ENCODE data around the gene HSPA12B.

The HSPA12B gene

DNA sequence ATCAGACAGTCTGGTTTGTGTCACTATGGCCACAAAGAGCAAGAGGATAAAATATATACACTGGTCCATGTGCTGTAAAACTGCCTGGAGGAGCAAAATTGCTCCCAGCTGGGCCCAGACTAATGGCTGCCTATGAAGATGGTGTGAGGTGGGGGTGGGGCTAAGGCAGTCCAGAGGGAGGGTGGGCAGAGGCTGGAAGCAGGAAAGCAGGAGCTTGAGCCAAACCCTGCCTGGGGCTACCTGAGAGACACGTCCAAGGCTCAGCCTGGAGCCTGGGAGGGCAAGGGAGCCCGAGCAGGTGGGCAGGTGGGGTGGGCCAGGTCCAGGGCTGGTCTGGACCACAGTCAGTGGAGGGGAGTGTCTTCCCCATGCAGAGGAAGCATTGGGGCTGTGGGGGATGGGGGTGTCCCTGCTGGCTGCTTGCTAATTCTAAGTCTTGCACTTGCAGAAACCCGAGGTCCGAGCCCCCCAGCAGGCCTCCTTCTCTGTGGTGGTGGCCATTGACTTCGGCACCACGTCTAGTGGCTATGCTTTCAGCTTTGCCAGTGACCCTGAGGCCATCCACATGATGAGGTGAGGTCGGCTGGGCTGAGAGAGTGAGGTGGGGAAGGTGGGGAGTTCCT is 9.5 kb downstream of the HSPA12B start:
- H3K36me3 Mint-ChIP-seq: no peaks in the 10 kb centered on the region
- no peak for DNase-seq (ENCODE audit: low spot score in 2 of 2)
- peaks cover 9% of the 10 kb centered on the region for H3K4me1 Mint-ChIP-seq
- peaks cover 24% of the 10 kb centered on the region for H3K27me3 Mint-ChIP-seq
- H3K4me3 Mint-ChIP-seq: no peak overlapping the region
- H3K27ac Mint-ChIP-seq: no peak overlapping the region
- no peaks in the 10 kb centered on the region for H3K9me3 Mint-ChIP-seq
- no peak for ATAC-seq (ENCODE audit: low read depth)

DNA sequence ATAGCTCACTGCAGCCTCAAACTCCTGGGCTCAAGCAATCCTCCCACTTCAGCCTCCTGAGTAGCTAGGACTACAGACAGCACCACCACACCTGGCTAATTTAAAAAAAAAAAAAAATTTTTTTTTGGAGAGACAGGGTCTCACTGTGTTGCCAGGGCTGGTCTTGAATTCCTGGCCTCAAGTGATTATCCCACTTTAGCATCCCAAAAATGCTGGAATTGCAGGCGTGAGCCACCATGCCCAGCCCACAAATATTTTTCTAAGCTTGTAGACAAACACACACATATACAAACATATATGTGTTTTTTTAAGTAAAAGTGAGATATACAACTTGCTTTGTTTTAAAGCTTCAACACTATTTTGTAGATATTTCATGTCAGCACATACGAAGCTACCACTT is 10.8 kb downstream of the HSPA12B start:
- Mint-ChIP-seq H3K36me3 (no peaks in the 10 kb centered on the region), H3K27me3 (peaks cover 21% of the 10 kb centered on the region), H3K9me3 (no peaks in the 10 kb centered on the region), H3K4me1 (peaks cover 9% of the 10 kb centered on the region), H3K27ac (no peak overlapping the region), H3K4me3 (no peak overlapping the region)
- ATAC-seq (ENCODE audit: low read depth): no peak
- DNase-seq (ENCODE audit: low spot score in 2 of 2): no peak

DNA sequence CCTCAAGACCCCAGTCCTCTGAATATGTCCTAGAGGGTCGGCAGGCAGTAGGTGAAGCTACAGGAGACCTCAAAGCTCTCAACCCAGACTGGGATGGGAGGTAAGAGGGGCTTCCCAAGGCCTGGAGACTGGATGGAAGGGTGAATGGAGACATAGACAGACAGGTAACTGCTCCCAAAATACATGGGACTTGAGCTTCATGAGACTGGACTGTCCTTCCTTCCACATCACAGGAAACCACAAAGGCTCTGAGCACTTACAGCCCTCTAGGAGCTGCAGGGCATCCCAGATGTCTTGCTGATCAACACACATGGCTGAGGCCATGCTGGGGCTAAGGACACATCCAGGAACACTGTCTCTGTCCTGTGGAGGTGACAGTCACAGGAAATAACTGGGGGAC is 11.6 kb downstream of the HSPA12B start:
- Mint-ChIP-seq H3K27me3 (peaks cover 21% of the 10 kb centered on the region), H3K4me1 (peaks cover 9% of the 10 kb centered on the region), H3K9me3 (no peaks in the 10 kb centered on the region), H3K4me3 (no peak overlapping the region), H3K27ac (no peak overlapping the region), H3K36me3 (no peaks in the 10 kb centered on the region)
- no peak for ATAC-seq (ENCODE audit: low read depth)
- no peak for DNase-seq (ENCODE audit: low spot score in 2 of 2)

DNA sequence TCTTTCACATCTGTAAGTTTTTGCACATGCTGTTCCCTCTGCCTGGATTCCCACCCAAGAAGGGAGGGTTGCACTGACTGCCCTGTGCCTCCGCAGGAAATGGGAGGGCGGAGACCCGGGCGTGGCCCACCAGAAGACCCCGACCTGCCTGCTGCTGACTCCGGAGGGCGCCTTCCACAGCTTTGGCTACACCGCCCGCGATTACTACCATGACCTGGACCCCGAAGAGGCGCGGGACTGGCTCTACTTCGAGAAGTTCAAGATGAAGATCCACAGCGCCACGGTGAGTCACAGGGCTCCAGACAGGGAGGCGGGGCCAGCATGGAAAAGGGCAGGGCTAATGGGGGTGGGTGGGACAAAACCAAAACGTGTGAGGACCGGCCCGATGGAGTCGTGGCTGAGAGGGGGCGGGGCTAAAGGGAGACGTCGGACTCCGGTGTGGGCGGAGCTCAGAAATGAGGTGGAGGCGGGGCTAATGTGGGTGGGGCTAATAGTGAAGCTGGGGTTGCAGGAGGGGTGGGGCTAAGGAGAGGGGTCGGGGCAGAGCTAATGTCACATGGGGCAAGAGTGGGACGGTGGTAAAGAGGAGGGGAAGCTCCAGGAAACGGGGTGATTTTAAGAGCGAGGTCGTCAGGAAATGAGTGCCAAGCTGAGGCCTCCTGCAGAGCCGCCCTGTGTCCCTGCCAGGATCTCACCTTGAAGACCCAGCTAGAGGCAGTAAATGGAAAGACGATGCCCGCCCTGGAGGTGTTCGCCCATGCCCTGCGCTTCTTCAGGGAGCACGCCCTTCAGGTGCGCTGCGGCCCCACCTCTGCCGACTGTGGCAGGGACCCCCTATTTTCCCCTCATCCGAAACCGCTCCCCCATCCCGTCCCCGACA is 12.6 kb downstream of the HSPA12B start:
- Mint-ChIP-seq H3K9me3 (no peaks in the 10 kb centered on the region), H3K4me3 (peak overlapping the region; percentile 69), H3K27ac (no peak overlapping the region), H3K27me3 (peaks cover 21% of the 10 kb centered on the region), H3K36me3 (no peaks in the 10 kb centered on the region), H3K4me1 (peaks cover 9% of the 10 kb centered on the region)
- peak; percentile 70 for ATAC-seq (ENCODE audit: low read depth)
- DNase-seq (ENCODE audit: low spot score in 2 of 2): peak; percentile 45 to 46

DNA sequence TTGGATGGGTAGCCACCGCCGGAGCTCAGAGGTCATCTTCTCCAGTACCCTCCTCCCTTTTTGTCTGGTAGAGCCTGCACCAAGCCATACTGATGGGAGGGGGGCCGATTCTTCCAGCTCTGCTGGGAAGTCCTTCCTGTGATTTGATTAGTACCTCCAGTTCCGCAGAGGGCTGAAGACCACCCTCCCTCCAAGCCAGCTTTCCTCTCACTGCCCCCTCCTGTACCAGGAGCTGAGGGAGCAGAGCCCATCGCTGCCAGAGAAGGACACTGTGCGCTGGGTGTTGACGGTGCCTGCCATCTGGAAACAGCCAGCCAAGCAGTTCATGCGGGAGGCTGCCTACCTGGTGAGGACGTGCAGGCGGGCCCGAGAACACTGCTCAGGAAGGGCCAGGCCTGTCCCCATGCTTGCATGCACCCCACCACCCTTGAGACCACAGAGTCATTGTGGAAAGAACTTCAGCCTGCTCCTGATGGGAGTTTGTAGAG is 13.2 kb downstream of the HSPA12B start:
- H3K4me1 Mint-ChIP-seq: peaks cover 9% of the 10 kb centered on the region
- H3K27ac Mint-ChIP-seq: no peak overlapping the region
- H3K9me3 Mint-ChIP-seq: no peaks in the 10 kb centered on the region
- ATAC-seq (ENCODE audit: low read depth) (no peak), DNase-seq (ENCODE audit: low spot score in 2 of 2) (no peak)
- H3K27me3 Mint-ChIP-seq: peaks cover 17% of the 10 kb centered on the region
- peak overlapping the region; percentile 5 for H3K4me3 Mint-ChIP-seq
- no peaks in the 10 kb centered on the region for H3K36me3 Mint-ChIP-seq

DNA sequence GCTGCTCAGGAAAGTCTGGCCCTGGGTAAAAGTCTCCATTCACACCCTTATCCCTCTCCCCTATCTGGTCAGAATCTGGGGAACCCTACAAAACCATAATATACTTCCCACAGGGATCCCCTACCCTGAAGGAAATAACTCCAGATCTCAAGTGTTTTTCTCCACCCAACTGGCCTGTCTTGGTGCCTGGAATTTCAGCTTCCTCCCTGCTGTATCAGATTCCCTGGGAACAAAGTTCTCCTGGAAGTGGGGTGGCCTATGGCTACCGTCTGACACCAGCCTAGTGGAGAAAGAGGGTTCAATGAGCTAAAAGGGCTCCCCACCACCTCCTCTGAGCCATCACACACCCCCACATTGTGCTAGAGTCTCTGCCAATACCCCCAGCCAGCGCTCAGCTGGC is 15.0 kb downstream of the HSPA12B start:
- DNase-seq (ENCODE audit: low spot score in 2 of 2) (no peak), ATAC-seq (ENCODE audit: low read depth) (no peak)
- peaks cover 13% of the 10 kb centered on the region for H3K27me3 Mint-ChIP-seq
- H3K27ac Mint-ChIP-seq: no peak overlapping the region
- H3K9me3 Mint-ChIP-seq: no peaks in the 10 kb centered on the region
- H3K4me1 Mint-ChIP-seq: peaks cover 13% of the 10 kb centered on the region
- H3K4me3 Mint-ChIP-seq: no peak overlapping the region
- no peaks in the 10 kb centered on the region for H3K36me3 Mint-ChIP-seq

DNA sequence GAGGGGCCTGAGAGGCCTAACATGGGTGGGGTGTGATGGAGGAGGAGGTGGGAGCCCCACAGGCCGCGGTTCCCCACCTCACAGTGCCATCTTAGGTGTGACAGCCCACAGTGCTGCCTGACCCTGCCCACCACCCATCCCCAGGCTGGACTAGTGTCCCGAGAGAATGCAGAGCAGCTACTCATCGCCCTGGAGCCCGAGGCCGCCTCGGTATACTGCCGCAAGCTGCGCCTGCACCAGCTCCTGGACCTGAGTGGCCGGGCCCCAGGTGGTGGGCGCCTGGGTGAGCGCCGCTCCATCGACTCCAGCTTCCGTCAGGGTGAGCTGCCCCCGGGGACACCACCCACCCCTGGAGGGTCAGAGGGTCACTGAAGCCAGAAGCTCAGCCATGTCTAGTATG is 15.6 kb downstream of the HSPA12B start:
- H3K27me3 Mint-ChIP-seq: peaks cover 13% of the 10 kb centered on the region
- H3K36me3 Mint-ChIP-seq: no peaks in the 10 kb centered on the region
- peaks cover 15% of the 10 kb centered on the region for H3K4me1 Mint-ChIP-seq
- H3K4me3 Mint-ChIP-seq: no peak overlapping the region
- ATAC-seq (ENCODE audit: low read depth) (no peak), DNase-seq (ENCODE audit: low spot score in 2 of 2) (no peak)
- no peak overlapping the region for H3K27ac Mint-ChIP-seq
- no peaks in the 10 kb centered on the region for H3K9me3 Mint-ChIP-seq

DNA sequence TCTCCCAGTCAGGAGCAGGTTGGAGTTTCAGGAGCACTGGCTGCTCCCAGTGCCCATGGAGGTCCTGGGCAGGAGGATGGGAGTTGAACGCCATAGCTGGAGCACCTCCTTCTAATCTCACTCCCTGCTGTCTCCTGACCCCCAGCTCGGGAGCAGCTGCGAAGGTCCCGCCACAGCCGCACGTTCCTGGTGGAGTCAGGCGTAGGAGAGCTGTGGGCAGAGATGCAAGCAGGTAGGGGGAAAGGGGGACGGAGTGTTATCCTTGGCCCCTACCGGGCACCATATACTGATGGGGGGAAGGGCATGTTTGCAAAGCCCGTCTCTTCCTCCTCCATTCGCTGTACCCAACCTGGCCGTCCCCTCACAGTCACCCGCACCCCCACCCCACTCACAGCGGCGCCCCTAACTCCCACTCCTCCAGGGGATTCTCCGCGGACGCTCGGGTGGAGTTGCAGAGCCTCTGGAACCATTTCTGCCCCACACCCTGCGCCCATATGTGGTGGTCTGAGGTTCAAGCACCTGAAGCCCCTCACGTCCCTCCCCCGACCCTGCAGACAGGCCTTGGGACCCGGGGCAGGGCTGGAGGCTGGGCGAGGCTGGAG is 16.7 kb downstream of the HSPA12B start:
- DNase-seq (ENCODE audit: low spot score in 2 of 2) (no peak), ATAC-seq (ENCODE audit: low read depth) (no peak)
- H3K36me3 Mint-ChIP-seq: no peaks in the 10 kb centered on the region

DNA sequence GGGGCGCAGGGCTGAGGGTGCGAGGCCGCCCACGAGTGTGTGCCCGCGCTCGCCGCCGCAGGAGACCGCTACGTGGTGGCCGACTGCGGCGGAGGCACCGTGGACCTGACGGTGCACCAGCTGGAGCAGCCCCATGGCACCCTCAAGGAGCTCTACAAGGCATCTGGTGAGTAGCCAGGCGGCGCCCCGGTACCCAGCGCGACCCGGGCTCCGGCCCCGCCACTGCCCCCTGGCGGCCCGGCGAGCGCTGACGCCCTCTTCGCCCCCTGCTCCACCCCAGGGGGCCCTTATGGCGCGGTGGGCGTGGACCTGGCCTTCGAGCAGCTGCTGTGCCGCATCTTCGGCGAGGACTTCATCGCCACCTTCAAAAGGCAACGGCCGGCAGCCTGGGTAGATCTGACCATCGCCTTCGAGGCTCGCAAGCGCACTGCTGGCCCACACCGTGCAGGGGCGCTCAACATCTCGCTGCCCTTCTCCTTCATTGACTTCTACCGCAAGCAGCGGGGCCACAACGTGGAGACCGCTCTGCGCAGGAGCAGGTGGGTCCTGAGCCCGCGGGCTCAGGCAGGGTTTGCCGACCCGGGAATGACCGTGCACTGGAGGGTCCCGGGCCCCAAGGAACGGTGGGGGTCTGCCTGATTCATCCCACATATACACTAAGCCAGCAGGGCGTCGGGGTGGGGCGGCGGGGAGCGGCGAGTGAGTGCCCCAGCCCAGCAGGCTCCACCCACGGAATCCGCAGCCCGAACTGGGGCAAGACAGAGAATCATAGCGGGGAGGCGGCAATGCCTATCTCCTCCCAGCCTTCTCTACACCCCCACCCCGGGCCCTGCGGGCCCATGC is 17.4 kb downstream of the HSPA12B start:
- no peaks in the 10 kb centered on the region for H3K9me3 Mint-ChIP-seq
- DNase-seq (ENCODE audit: low spot score in 2 of 2) (peak in 1 of 2 donors; percentile 20), ATAC-seq (ENCODE audit: low read depth) (peak; percentile 38)
- no peak overlapping the region for H3K4me3 Mint-ChIP-seq
- H3K36me3 Mint-ChIP-seq: no peaks in the 10 kb centered on the region
- peaks cover 8% of the 10 kb centered on the region for H3K27me3 Mint-ChIP-seq
- peaks cover 9% of the 10 kb centered on the region for H3K4me1 Mint-ChIP-seq
- H3K27ac Mint-ChIP-seq: no peak overlapping the region

More for the DNA sequence above, 16.7 kb downstream of the HSPA12B start:
- H3K9me3 Mint-ChIP-seq: no peaks in the 10 kb centered on the region
- no peak overlapping the region for H3K27ac Mint-ChIP-seq
- H3K4me1 Mint-ChIP-seq: peaks cover 15% of the 10 kb centered on the region
- no peak overlapping the region for H3K4me3 Mint-ChIP-seq
- H3K27me3 Mint-ChIP-seq: peaks cover 13% of the 10 kb centered on the region

DNA sequence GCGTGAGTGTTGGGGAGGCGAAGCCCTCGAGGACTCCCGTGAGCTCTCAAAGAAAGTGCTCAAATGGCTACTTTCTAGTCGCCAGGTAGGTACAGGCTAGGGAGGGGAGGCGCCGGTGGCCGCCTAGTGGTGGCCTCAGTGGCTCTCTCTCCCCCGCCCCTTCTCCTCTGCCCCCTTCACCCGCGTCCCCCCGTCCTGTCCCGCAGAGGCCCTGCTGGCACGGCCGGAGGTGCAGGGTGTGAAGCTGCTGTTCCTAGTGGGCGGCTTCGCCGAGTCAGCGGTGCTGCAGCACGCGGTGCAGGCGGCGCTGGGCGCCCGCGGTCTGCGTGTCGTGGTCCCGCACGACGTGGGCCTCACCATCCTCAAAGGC is 18.8 kb downstream of the HSPA12B start:
- H3K4me3 Mint-ChIP-seq: peak overlapping the region; percentile 39
- no peaks in the 10 kb centered on the region for H3K9me3 Mint-ChIP-seq
- H3K27me3 Mint-ChIP-seq: no peaks in the 10 kb centered on the region
- no peak for DNase-seq (ENCODE audit: low spot score in 2 of 2)
- H3K4me1 Mint-ChIP-seq: peaks cover 6% of the 10 kb centered on the region
- H3K27ac Mint-ChIP-seq: no peak overlapping the region
- H3K36me3 Mint-ChIP-seq: no peaks in the 10 kb centered on the region
- no peak for ATAC-seq (ENCODE audit: low read depth)

DNA sequence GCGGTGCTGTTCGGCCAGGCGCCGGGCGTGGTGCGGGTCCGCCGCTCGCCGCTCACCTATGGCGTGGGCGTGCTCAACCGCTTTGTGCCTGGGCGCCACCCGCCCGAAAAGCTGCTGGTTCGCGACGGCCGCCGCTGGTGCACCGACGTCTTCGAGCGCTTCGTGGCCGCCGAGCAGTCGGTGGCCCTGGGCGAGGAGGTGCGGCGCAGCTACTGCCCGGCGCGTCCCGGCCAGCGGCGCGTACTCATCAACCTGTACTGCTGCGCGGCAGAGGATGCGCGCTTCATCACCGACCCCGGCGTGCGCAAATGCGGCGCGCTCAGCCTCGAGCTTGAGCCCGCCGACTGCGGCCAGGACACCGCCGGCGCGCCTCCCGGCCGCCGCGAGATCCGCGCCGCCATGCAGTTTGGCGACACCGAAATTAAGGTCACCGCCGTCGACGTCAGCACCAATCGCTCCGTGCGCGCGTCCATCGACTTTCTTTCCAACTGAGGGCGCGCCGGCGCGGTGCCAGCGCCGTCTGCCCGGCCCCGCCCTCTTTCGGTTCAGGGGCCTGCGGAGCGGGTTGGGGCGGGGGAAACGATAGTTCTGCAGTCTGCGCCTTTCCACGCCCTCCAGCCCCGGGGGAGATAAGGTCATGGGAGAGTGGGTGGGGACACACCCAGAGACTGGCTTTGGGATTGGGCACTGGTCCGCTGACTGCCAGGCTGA is 19.3 kb downstream of the HSPA12B start:
- no peaks in the 10 kb centered on the region for H3K36me3 Mint-ChIP-seq
- H3K4me1 Mint-ChIP-seq: peaks cover 6% of the 10 kb centered on the region
- peak overlapping the region; percentile 73 for H3K4me3 Mint-ChIP-seq
- ATAC-seq (ENCODE audit: low read depth): peak; percentile 68
- peak in 1 of 2 donors; percentile 21 for DNase-seq (ENCODE audit: low spot score in 2 of 2)
- no peaks in the 10 kb centered on the region for H3K27me3 Mint-ChIP-seq
- H3K9me3 Mint-ChIP-seq: no peaks in the 10 kb centered on the region
- no peak overlapping the region for H3K27ac Mint-ChIP-seq

DNA sequence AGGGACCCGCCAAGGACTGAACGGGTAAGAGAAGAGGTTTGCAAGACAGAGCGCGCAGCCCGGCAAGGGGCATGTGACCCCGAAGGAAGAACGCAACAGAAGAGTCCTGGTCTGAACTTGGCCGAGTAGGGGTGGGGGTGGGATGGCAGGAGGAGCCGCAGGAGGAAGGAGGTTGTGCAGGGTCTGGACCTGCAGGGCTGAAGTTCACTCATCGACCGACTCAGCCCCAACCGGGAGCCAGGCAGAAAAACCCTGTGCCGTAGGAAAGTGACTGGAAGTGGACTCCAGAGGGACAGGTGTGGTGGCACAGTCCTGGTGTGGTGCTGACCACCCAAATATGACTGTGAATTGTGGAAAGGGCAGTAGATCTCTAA is 19.9 kb downstream of the HSPA12B start:
- peak overlapping the region; percentile 73 for H3K4me3 Mint-ChIP-seq
- no peaks in the 10 kb centered on the region for H3K27me3 Mint-ChIP-seq
- H3K27ac Mint-ChIP-seq: no peak overlapping the region
- no peak for DNase-seq (ENCODE audit: low spot score in 2 of 2)
- ATAC-seq (ENCODE audit: low read depth): no peak
- no peaks in the 10 kb centered on the region for H3K9me3 Mint-ChIP-seq
- H3K4me1 Mint-ChIP-seq: peaks cover 6% of the 10 kb centered on the region
- H3K36me3 Mint-ChIP-seq: no peaks in the 10 kb centered on the region

DNA sequence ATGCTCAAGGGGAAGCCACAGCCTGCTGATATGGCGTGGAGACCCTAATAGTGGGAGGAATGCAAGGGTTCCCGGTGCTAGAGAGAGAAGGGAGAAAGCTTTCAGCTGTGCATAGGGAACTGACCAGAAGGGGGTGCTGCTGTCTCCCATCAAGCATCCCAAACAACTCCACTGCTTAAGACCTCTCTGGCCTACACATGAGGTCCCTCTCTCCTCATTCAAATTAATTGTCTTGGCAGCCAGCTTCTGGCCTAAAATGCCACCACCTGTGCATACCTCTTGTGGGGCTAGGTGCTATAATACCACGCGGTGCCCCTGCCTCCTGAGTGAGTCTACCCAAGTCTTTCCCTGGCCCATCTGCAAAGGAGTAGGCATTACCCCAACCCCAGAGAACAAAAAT is 20.6 kb downstream of the HSPA12B start:
- Mint-ChIP-seq H3K27me3 (no peaks in the 10 kb centered on the region), H3K27ac (no peak overlapping the region), H3K36me3 (peaks cover 2% of the 10 kb centered on the region), H3K4me1 (peaks cover 6% of the 10 kb centered on the region), H3K4me3 (no peak overlapping the region), H3K9me3 (no peaks in the 10 kb centered on the region)
- ATAC-seq (ENCODE audit: low read depth): peak; percentile 64
- peak; percentile 33 to 37 for DNase-seq (ENCODE audit: low spot score in 2 of 2)

All from memory B cell (primary cell).